GM18873 (cell line): ENCODE data around the gene SLC22A4.
A peak's percentile ranks its signal among the peaks of the same experiment; 100 is the strongest.

Experiments
- ATAC-seq: cut with Tn5 transposase; IDR thresholded peaks from one replicate; pipeline ENCODE4 v1.9.1; 2021; ENCODE audit warnings: mild to moderate bottlenecking, moderate library complexity, moderate number of reproducible peaks; ENCODE audit not compliant: unreplicated experiment, low FRiP score

Gene SLC22A4

GRCh38 chr5:132261881-132262845 is 32.0 kb upstream of the SLC22A4 start:
- ATAC-seq: no peak

- ATAC-seq: no peak
These were observed 31.2 kb upstream of the SLC22A4 start for GRCh38 chr5:132262882-132263547.

GRCh38 chr5:132263548-132264261 is 30.5 kb upstream of the SLC22A4 start:
- no peak for ATAC-seq

- ATAC-seq: no peak
These were observed 29.5 kb upstream of the SLC22A4 start for GRCh38 chr5:132264546-132265335.

GRCh38 chr5:132265336-132266030 is 28.7 kb upstream of the SLC22A4 start:
- ATAC-seq: no peak

GRCh38 chr5:132266031-132266835 is 28.0 kb upstream of the SLC22A4 start:
- no peak for ATAC-seq

- ATAC-seq: no peak
These were observed 27.4 kb upstream of the SLC22A4 start for GRCh38 chr5:132266836-132267160.

GRCh38 chr5:132267166-132267739 is 26.9 kb upstream of the SLC22A4 start:
- ATAC-seq: no peak

GRCh38 chr5:132267931-132268768 is 26.0 kb upstream of the SLC22A4 start:
- ATAC-seq: no peak

- peak; percentile 65 for ATAC-seq
These were observed 25.2 kb upstream of the SLC22A4 start for GRCh38 chr5:132268769-132269551.

GRCh38 chr5:132269635-132270334 is 24.4 kb upstream of the SLC22A4 start:
- ATAC-seq: no peak

- ATAC-seq: no peak
These were observed 23.9 kb upstream of the SLC22A4 start for GRCh38 chr5:132270335-132270665.

GRCh38 chr5:132270706-132271105 is 23.5 kb upstream of the SLC22A4 start:
- no peak for ATAC-seq

- no peak for ATAC-seq
These were observed 22.6 kb upstream of the SLC22A4 start for GRCh38 chr5:132271251-132272246.
